ENCODE data around the gene ANKK1.

GRCh38 chr11:113408887-113409286 is 21.3 kb downstream of the ANKK1 start:
- no peak for TF ChIP-seq CTCF (IDR thresholded peaks at IDR 0.05)
- TF ChIP-seq POLR2A (IDR thresholded peaks at IDR 0.05): no peak
- no peak for TF ChIP-seq POLR2AphosphoS5 (IDR thresholded peaks at IDR 0.05)
- no peak for TF ChIP-seq EP300 (IDR thresholded peaks at IDR 0.05)
